GM12878 (cell line): ENCODE data around the gene SRRD.

Source experiments
- BMI1 ChIP-seq: fragments of 450-650 bp; IDR thresholded peaks from 2 replicates; pipeline ENCODE4 v1.6.1; 2016; ENCODE audit warnings: mild to moderate bottlenecking, moderate library complexity, borderline replicate concordance
- POLR2A ChIP-seq: IDR thresholded peaks from 2 replicates; pipeline ENCODE4 v1.6.1; 2011; ENCODE audit warnings: low read depth, mild to moderate bottlenecking, low read length

GRCh38 chr22:26463101-26463661 is 20.5 kb upstream of the SRRD start:
- TF ChIP-seq POLR2A (no peak), BMI1 (no peak)
